Activated CD4-positive, alpha-beta T cell treated with anti-CD3 and anti-CD28 coated beads, Interleukin-2, amount 10 ng/mL, durations not matched to agents 7 days and 5 days (primary cell): ENCODE results near the gene ESYT1. TPM values are rescaled to one million over a fixed set of nuclear protein-coding genes. Genes with fewer than 3 reads are reported as not detected.
A peak's percentile ranks its signal among the peaks of the same experiment; 100 is the strongest.

Experiments used
- CTCF ChIA-PET: fragments of 350-600 bp; sonication (Branson Sonifier 250); formaldehyde crosslinking; loops from one replicate; lab custom pipeline; 2021; ENCODE audit warnings: antibody characterized with exemption; lab: Charles Lee
- POLR2A ChIA-PET: fragments of 350-600 bp; sonication (Branson Sonifier 250); formaldehyde crosslinking; loops from one replicate; lab custom pipeline; 2021; ENCODE audit warnings: antibody characterized with exemption; lab: Charles Lee
- DNase-seq: peaks from one replicate; pipeline ENCODE4 v3.0.0-alpha.2; 2020
- H3K27ac Mint-ChIP-seq: one replicate; pipeline ENCODE4 v1.8.0; 2021; ENCODE audit warnings: mild to moderate bottlenecking, moderate library complexity, mixed read lengths
- H3K27me3 Mint-ChIP-seq: one replicate; pipeline ENCODE4 v1.8.0; 2021; ENCODE audit warnings: mixed read lengths
- H3K36me3 Mint-ChIP-seq: one replicate; pipeline ENCODE4 v1.8.0; 2021; ENCODE audit warnings: low read depth, mixed read lengths
- H3K4me1 Mint-ChIP-seq: one replicate; pipeline ENCODE4 v1.8.0; 2021; ENCODE audit warnings: mixed read lengths
- H3K4me3 Mint-ChIP-seq: one replicate; pipeline ENCODE4 v1.8.0; 2021; ENCODE audit warnings: mild to moderate bottlenecking, moderate library complexity, mixed read lengths
- H3K9me3 Mint-ChIP-seq: one replicate; pipeline ENCODE4 v1.8.0; 2021; ENCODE audit warnings: mixed read lengths
- total RNA-seq, 2 experiments: library from RNA; stranded (reverse); gene quantifications; one replicate each; pipeline ENCODE4 v1.2.3, GENCODE V29; 2021

The ESYT1 gene
- total RNA-seq, 2 experiments from 2014 or later, result 367 to 399 TPM

GRCh38 chr12:56134897-56135296 lies 6.8 kb downstream of the ESYT1 start:
- peaks cover 8% of the 10 kb centered on the region for H3K9me3 Mint-ChIP-seq
- H3K4me3 Mint-ChIP-seq, result no peak overlapping the region

GRCh38 chr12:56137853-56138571 lies 9.9 kb downstream of the ESYT1 start:
- no peak for DNase-seq
- CTCF ChIA-PET, result interaction anchor here (0.6 to 2.7 kb wide), 8 partner anchors 10 to 146 kb away, joined by 3 to 8 read pairs (median 5); partner anchors contain the start of genes ANKRD52, ESYT1, MYL6B and ZC3H10
- no peak overlapping the region for H3K4me3 Mint-ChIP-seq
- POLR2A ChIA-PET, result interaction anchor here (0.9 kb wide), 1 partner anchor 21 kb away, joined by 3 read pairs; no protein-coding TSS in a partner anchor
- H3K27ac Mint-ChIP-seq, result peak overlapping the region; percentile 83
- peaks cover 68% of the 10 kb centered on the region for H3K4me1 Mint-ChIP-seq
- H3K36me3 Mint-ChIP-seq, result peaks cover 83% of the 10 kb centered on the region
- no peaks in the 10 kb centered on the region for H3K27me3 Mint-ChIP-seq
- peaks cover 2% of the 10 kb centered on the region for H3K9me3 Mint-ChIP-seq

More at GRCh38 chr12:56134897-56135296, 6.8 kb downstream of the ESYT1 start:
- DNase-seq, result no peak
- ChIA-PET CTCF (interaction anchor here (1.1 to 2.6 kb wide), 2 partner anchors 17 to 132 kb away, joined by 3 to 8 read pairs; partner anchors contain the start of genes COQ10A and MYL6B), POLR2A (no interaction called here)
- Mint-ChIP-seq H3K4me1 (peaks cover 75% of the 10 kb centered on the region), H3K27me3 (no peaks in the 10 kb centered on the region), H3K27ac (peak overlapping the region; percentile 13), H3K36me3 (peaks cover 90% of the 10 kb centered on the region)

GRCh38 chr12:56141946-56142784 lies 14.1 kb downstream of the ESYT1 start:
- peaks cover 76% of the 10 kb centered on the region for H3K36me3 Mint-ChIP-seq
- no peak for DNase-seq
- H3K27ac Mint-ChIP-seq, result no peak overlapping the region
- peaks cover 57% of the 10 kb centered on the region for H3K4me1 Mint-ChIP-seq
- CTCF ChIA-PET, result interaction anchor here (1.2 to 2.4 kb wide), 6 partner anchors 9 to 47 kb away, joined by 3 to 9 read pairs (median 5); partner anchors contain the start of genes MYL6B and SMARCC2
- POLR2A ChIA-PET, result no interaction called here
- peaks cover 2% of the 10 kb centered on the region for H3K9me3 Mint-ChIP-seq
- H3K27me3 Mint-ChIP-seq, result no peaks in the 10 kb centered on the region
- no peak overlapping the region for H3K4me3 Mint-ChIP-seq

- no peak for DNase-seq
- Mint-ChIP-seq H3K9me3 (peaks cover 2% of the 10 kb centered on the region), H3K27me3 (no peaks in the 10 kb centered on the region), H3K36me3 (peaks cover 65% of the 10 kb centered on the region), H3K4me3 (no peak overlapping the region), H3K27ac (peak overlapping the region; percentile 57), H3K4me1 (peaks cover 46% of the 10 kb centered on the region)
- POLR2A ChIA-PET, result no interaction called here
- CTCF ChIA-PET, result interaction anchor here (0.6 to 2.5 kb wide), 5 partner anchors 9 to 46 kb away, joined by 3 to 17 read pairs (median 5); partner anchors contain the start of genes ESYT1, MYL6B and SMARCC2
Observed at GRCh38 chr12:56143217-56143616, 15.2 kb downstream of the ESYT1 start.

- no peak overlapping the region for H3K4me3 Mint-ChIP-seq
- H3K36me3 Mint-ChIP-seq, result peaks cover 59% of the 10 kb centered on the region
- H3K4me1 Mint-ChIP-seq, result peaks cover 40% of the 10 kb centered on the region
- peak overlapping the region; percentile 68 for H3K27ac Mint-ChIP-seq
- no peaks in the 10 kb centered on the region for H3K27me3 Mint-ChIP-seq
- H3K9me3 Mint-ChIP-seq, result peaks cover under 1% of the 10 kb centered on the region
- ChIA-PET CTCF (interaction anchor here (0.5 to 2.5 kb wide), 6 partner anchors 13 to 507 kb away, joined by 3 to 17 read pairs (median 3); partner anchors contain the start of genes ESYT1 and SMARCC2), POLR2A (no interaction called here)
- no peak for DNase-seq
Observed at GRCh38 chr12:56143870-56144269, 15.8 kb downstream of the ESYT1 start.

GRCh38 chr12:56145217-56145616 lies 17.1 kb downstream of the ESYT1 start:
- Mint-ChIP-seq H3K27me3 (no peaks in the 10 kb centered on the region), H3K4me1 (peaks cover 37% of the 10 kb centered on the region), H3K36me3 (peaks cover 49% of the 10 kb centered on the region), H3K4me3 (no peak overlapping the region), H3K27ac (no peak overlapping the region), H3K9me3 (no peaks in the 10 kb centered on the region)
- CTCF ChIA-PET, result interaction anchor here (1.2 to 2.5 kb wide), 2 partner anchors 18 to 43 kb away, joined by 6 to 17 read pairs; partner anchors contain the start of genes ESYT1 and SMARCC2
- POLR2A ChIA-PET, result no interaction called here
- DNase-seq, result no peak

- Mint-ChIP-seq H3K36me3 (peaks cover 42% of the 10 kb centered on the region), H3K4me1 (peaks cover 40% of the 10 kb centered on the region), H3K9me3 (no peaks in the 10 kb centered on the region), H3K27ac (no peak overlapping the region), H3K4me3 (no peak overlapping the region), H3K27me3 (no peaks in the 10 kb centered on the region)
- POLR2A ChIA-PET, result no interaction called here
- DNase-seq, result no peak
- CTCF ChIA-PET, result interaction anchor here (0.7 to 2.0 kb wide), 2 partner anchors 10 to 159 kb away, joined by 3 to 7 read pairs; no protein-coding TSS in a partner anchor
Observed at GRCh38 chr12:56146492-56147460, 18.7 kb downstream of the ESYT1 start.

- H3K9me3 Mint-ChIP-seq, result no peaks in the 10 kb centered on the region
- H3K27me3 Mint-ChIP-seq, result no peaks in the 10 kb centered on the region
- H3K4me1 Mint-ChIP-seq, result peaks cover 48% of the 10 kb centered on the region
- no peak for DNase-seq
- POLR2A ChIA-PET, result no interaction called here
- CTCF ChIA-PET, result interaction anchor here (1.1 to 3.2 kb wide), 6 partner anchors 11 to 188 kb away, joined by 3 to 14 read pairs (median 10); partner anchors contain the start of genes ESYT1, IL23A, SMARCC2 and ZC3H10
- peaks cover 15% of the 10 kb centered on the region for H3K36me3 Mint-ChIP-seq
- H3K27ac Mint-ChIP-seq, result peak overlapping the region; percentile 98
- peak overlapping the region; percentile 83 for H3K4me3 Mint-ChIP-seq
Observed at GRCh38 chr12:56150563-56150962, 22.5 kb downstream of the ESYT1 start.

GRCh38 chr12:56151672-56152131 lies 23.6 kb downstream of the ESYT1 start:
- ChIA-PET CTCF (interaction anchor here (0.9 to 3.0 kb wide), 13 partner anchors 10 to 298 kb away, joined by 3 to 12 read pairs (median 7); partner anchors contain the start of genes ESYT1, IL23A, SMARCC2 and TIMELESS), POLR2A (interaction anchor here (0.7 to 1.2 kb wide), 2 partner anchors 24 to 252 kb away, joined by 3 to 6 read pairs; partner anchors contain the start of gene ESYT1)
- DNase-seq, result peak; percentile 78
- peak overlapping the region; percentile 83 for H3K4me3 Mint-ChIP-seq
- peaks cover 19% of the 10 kb centered on the region for H3K36me3 Mint-ChIP-seq
- no peaks in the 10 kb centered on the region for H3K9me3 Mint-ChIP-seq
- no peaks in the 10 kb centered on the region for H3K27me3 Mint-ChIP-seq
- peaks cover 49% of the 10 kb centered on the region for H3K4me1 Mint-ChIP-seq
- H3K27ac Mint-ChIP-seq, result peak overlapping the region; percentile 98

GRCh38 chr12:56152132-56152755 lies 24.2 kb downstream of the ESYT1 start, which contains the start of gene MYL6B:
TSS of gene MYL6B (plus strand) at chr12:56152587. CDS start at chr12:56153919, 1,332 bp downstream.
- Mint-ChIP-seq H3K4me1 (peaks cover 50% of the 10 kb centered on the region), H3K27ac (peak within 1 kb of the TSS; percentile 98), H3K27me3 (no peaks in the 10 kb centered on the region), H3K36me3 (peaks cover 19% of the 10 kb centered on the region), H3K4me3 (peak within 1 kb of the TSS; percentile 83), H3K9me3 (no peaks in the 10 kb centered on the region)
- POLR2A ChIA-PET, result interaction anchor here (0.5 to 1.2 kb wide), 3 partner anchors 24 to 253 kb away, joined by 3 to 6 read pairs (median 3); partner anchors contain the start of genes ESYT1 and ZC3H10
- CTCF ChIA-PET, result interaction anchor here (1.0 to 3.0 kb wide), 11 partner anchors 9 to 101 kb away, joined by 4 to 12 read pairs (median 8); partner anchors contain the start of genes ESYT1, SMARCC2 and ZC3H10
- peak; percentile 96 for DNase-seq
